NT2/D1 (cell line): ENCODE results near the gene PEX1.

Experiments
- SUZ12 ChIP-seq: IDR thresholded peaks from 2 replicates; pipeline ENCODE4 v1.6.1; 2011; ENCODE audit not compliant: insufficient read length, insufficient read depth; ENCODE audit errors: extremely low read depth
- YY1 ChIP-seq: IDR thresholded peaks from 2 replicates; pipeline ENCODE4 v1.6.1; 2011; ENCODE audit not compliant: insufficient read length, insufficient read depth
- ZNF274 ChIP-seq: IDR thresholded peaks from 2 replicates; pipeline ENCODE4 v1.6.1; 2011; ENCODE audit warnings: mild to moderate bottlenecking, low read depth, low read length

DNA sequence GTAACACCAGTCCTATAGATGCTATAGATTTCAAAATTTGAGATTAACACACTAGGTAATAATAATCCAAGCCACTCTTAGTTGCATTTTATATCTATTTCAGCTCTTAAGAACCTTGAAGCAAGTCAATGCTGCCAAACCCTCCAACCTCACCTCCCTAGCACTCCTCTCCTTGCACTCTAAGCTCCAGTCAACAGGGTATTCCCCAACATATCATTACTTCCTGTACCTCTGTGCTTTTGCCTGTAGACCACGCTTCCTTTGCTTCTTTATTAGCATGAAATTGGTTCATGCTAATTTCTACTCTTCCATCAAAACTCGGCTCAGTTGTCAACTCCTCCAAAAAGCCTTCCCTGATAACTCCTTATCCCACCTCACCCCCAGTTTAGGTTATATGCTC is 24.6 kb downstream of the PEX1 start:
- TF ChIP-seq YY1 (no peak), ZNF274 (no peak), SUZ12 (no peak)
